IPS-11a (cell line): ENCODE results near the gene FZR1.

Source experiments
- H3K4me3 ChIP-seq: one replicate; pipeline ENCODE4 v1.5.1; 2013; ENCODE audit warnings: low read depth, low read length, control low read depth

FZR1 gene

DNA sequence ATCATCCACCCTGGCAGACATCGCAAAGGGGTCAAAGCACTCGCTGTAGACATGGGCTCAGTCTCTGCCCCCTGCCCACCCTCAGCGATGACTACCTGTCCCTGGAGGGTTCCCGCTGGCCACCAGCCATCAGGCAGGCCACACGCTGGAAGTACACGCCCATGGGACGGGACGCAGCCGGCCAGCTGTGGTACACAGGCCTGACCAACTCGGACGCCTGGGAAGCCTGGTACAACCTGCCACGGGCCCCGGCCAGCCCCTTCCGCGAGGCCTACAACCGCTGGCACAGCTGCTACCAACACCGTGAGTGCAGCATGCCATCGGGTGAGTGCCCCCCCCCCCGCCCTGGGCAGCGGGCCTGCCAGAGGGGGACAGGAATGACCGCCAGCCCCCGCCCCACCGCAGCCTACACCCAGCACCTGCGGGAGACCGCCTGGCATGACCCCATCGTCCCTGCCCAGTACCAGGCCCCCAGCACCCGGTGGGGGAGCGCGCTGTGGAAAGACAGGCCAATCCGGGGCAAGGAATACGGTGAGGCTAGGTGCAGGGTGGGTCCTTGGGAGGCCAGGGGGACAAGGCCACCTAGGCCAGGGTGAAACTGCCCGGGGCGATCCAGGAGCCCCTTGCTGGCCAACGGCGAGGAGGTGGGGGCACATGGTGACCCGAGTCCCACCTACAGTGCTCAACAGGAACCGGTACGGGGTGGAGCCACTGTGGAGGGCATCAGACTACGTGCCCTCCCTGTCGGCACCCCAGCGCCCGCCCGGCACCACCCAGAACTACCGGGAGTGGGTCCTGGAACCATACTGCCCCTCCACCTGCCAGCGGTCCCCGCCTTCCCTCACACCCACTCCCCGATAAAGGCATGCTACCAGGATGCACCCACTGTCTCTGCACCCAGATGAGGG, 37.3 kb downstream of the FZR1 start:
- no peak overlapping the region for H3K4me3 ChIP-seq

DNA sequence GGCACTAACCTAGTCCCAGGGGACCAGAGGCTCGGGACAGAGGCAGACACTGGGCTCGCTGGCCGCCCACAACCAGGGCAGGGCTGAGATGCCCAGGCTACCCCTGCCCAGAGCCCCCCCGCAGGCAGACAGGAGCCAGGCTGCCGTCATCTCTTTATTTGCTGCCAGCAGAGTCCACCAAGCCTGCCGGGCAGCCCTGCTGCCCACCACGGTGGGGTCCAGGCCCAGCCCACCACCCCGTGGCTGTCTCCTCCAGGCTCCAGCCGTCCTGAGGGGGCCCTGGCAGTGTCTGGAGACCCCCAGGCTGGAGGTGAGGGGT, 37.9 kb downstream of the FZR1 start:
- no peak overlapping the region for H3K4me3 ChIP-seq

DNA sequence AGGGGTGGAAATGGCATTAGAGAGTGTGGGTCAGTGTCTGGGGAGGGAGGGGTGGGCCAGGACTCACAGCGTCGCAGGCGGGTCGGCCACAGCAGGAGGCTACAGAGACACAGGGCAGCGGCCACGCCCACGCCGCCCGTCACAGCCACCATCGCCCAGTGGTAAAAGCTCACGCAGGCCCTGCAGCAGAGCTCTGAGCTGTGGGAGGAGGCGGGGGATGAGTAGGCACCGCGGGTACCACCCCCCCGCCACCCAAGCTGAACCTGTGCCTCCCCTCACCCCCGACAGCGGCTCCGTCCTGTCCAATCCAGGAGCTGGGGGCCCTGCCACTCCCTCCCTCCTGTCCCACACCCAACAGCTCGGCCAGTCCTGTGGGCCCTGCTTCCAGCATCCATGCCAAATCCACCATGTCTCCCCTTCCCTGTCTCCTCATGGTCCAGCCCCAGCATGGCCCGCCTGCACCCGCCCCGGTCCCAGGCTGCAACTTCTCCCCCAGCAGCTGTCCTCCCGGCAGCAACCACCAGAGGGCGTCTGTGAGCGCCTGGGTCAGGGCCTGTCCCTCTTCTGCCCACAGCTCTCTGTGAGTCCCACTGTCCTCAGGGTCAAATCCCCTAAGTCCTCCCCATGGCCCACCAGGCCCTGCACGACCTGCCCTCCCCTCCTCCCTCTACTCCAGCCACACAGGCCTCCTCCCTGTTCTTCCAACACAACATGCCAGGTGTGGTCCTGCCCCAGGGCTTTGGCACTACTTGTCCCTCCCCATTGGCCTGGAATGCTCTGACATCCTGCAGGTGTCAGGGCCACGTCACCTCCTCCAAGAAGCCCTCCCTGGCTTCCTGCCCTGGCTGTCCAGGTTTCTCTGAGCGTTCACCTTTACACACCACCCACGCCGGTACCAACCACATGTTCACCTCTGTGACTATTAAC, 38.9 kb downstream of the FZR1 start:
- H3K4me3 ChIP-seq, result no peak overlapping the region

DNA sequence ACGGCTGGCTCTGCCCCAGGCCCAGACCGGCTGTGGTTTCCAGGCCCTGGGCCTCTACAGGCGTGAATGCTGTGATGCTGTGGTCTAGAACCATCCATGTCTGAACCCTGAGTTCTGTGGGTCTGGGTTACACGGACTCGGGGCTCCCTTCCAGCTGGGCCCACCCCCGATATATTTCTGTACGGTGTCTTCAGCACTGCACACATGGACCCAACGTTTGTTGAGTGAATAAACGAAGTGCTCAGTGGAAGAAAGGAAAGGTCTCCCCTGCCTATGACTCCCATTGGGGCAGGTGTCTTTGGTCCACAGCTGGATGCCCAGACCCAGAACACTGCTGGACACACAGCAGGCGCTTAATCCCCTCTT, 39.5 kb downstream of the FZR1 start:
- H3K4me3 ChIP-seq, result no peak overlapping the region

DNA sequence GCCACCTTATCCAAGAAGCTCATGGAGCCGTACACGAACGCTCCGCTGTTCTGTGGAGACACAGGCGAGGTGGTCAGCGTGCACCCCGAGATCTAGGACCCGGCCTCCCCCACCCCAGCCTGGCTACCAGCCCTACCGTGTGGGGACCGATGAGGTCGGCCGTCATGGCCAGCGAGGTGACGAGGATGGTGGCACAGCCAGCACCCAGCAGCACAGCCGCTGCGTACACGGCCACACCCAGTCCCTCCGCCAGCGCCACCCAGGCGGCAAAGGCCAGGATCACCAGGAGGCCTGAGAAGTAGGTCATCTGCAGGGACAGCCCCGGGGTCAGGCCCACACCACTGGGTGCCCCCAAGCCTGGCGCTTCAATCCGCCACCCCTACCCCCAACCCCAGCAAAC, 40.0 kb downstream of the FZR1 start:
- no peak overlapping the region for H3K4me3 ChIP-seq

DNA sequence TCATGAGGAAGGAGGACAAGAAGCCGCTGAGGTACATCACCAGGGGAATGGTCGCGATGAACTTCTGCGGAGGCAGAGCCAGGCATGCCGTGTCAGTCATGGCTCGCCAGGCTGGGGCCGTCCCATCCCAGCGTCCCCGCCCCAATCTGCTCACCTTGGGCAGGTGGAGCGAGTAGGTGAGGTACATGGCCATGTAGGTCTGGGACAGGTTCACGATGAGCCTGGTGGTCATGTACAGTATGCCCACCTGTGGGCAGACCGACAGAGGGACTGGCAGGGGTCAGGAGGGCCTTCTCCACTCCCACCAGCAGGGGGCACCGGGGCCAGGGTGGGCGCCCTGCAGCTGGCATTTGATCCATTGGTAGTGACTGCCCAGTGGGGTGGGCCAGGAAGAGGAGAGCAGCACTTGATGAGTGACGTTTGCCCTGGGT, 41.2 kb downstream of the FZR1 start:
- no peak overlapping the region for H3K4me3 ChIP-seq

DNA sequence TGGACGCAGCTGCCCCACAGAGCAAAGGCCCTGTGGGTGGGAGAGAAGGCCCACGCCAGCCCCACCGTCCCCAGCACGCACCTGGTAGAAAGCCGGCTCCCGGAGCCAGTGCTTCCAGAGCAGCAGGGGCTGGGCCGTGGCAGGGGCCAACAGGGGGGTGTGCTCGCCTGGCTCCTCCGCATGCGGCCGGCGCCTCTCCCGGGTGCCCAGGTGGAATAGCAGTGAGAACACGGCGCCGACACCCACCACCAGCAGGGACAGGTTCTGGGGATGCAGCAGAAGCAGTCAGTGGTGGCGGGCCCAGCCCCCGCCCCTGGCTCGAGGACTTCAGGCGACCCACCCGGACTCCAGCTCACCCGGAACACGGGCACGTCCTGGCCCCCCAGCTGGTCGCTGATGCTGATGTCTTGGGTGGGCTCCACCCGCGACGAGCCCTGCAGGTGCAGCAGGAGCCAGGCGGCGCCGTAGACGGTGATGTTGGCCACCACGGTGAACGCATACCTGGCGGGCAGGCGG, 41.7 kb downstream of the FZR1 start:
- H3K4me3 ChIP-seq, result no peak overlapping the region

DNA sequence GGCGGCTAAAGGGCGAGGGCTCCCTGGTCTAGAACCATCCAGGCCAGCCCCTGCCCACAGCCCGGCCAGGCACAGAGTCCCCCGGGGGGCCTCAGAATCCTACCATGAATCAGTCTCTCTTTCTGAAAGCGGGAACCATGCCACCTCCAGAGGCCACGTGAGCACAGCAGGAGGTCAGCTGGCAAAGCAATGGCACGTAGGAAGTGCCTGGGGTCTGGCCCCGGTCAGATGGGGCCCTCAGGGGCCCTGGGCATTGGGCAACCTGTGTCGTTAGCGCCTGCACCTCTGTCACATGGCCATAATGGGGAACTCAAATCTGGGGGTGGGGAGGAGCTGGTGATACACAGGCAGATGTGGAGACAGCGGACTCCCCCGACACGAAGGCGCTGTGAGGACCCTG, 42.5 kb downstream of the FZR1 start:
- no peak overlapping the region for H3K4me3 ChIP-seq

DNA sequence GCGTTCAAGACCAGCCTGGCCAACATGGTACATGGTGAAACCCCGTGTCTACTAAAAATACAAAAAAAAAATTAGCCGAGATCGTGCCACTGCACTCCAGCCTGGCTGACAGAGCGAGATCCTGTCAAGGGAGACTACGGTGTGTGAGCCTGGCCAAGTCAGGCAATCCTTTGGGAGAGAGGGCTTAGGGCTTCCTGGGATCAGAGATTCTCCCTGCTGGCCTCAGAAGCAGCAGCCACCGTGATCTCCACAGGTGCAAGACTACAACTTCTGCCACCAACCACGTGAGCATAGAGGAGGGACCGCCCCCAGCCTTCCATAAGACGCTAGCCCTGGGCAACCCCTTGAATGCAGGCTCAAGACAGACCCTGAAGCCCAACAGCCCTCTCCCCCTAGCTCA, 43.7 kb downstream of the FZR1 start:
- no peak overlapping the region for H3K4me3 ChIP-seq

DNA sequence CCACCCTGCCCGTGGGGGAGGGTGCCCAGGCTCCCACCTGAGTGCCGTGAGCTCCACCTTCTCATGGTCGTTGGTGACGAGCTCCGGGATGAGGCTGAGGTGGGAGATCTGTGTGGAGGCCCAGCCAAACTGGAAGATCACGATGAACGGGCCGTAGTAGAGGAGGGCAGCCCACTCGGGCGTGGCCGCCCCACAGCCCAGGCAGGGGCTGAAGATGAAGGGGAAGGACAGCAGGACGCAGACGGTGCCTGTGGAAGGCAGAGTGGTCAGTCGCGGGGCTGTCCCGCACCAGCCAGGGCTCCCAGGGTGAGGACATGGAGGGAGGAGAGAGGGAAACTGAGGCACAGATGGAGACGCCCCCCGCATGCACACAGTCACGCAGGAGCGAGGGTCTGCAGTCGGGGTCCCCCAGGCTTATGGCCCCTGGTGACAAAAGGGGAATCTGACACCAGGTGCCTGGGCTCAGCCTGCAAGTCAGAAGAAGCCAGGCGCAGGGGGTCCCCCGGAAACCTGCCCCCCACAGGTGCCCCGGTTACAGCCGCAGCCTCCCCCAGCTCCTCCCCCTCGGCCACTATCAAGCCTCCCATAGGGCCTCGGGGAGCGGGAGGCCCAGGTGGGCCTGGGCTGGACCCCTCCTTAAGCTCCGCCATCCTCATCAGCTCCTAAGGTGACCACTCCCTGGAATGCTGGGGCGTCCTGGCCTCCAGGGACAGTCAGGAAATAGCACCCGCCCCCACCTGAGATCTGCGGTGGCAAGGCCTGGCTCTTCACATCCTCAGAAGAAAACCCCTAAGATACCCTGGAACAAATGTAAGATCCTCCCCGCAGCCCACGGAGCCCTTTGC, 45.1 kb downstream of the FZR1 start:
- no peak overlapping the region for H3K4me3 ChIP-seq

DNA sequence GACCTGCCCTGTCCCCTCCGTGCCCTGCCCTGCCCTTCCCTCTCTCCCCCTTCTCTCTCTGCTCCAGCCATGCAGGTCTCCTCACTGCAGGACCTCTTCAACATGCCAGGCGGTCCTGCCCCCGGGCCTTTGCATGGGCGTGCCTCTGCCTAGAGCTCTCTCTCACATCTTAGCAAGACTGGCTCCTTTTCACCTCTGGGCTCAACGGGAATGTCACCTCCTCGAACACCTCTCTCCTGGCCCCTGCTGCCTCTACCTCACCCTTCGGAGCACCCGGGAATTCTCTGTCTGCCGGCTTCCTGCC, 45.6 kb downstream of the FZR1 start:
- H3K4me3 ChIP-seq, result no peak overlapping the region

DNA sequence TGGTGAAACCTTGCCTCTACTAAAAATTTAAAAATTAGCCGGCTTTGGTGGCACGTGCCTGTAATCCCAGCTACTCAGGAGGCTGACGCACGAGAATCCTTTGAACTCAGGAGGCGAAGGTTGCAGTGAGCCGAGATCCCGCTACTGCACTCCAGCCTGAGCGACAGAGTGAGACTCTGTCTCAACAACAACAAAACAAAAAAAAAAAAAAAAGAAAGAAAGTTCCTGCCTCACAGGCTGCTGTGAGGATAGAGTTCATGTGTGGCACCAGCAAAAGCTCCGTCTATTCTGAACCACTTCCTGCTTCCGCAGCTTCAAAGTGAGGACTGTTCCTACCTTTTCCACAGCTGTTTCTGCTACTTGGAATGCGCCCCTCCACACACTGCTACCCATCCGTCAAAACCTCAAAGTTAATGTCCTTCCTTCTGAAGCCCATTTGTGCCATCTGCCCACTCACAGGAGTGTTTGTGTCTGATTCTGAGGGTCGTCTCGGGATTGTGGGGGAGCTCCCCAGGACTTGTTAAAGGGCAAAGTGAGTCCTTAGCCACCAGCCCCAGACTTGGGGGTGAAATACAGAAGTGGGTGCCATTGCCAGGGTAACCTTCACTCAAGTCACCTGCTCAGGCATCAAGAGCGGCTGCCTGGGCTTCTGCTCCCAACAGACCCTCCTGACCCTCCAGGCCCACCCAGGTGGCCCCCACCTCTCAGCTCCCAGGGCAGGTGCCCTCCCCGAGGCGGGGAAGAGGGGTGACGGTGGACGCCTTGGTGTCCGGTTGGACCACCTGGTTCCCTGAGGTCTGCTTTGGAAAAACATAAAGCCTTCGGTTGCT, 48.4 kb downstream of the FZR1 start:
- no peak overlapping the region for H3K4me3 ChIP-seq

DNA sequence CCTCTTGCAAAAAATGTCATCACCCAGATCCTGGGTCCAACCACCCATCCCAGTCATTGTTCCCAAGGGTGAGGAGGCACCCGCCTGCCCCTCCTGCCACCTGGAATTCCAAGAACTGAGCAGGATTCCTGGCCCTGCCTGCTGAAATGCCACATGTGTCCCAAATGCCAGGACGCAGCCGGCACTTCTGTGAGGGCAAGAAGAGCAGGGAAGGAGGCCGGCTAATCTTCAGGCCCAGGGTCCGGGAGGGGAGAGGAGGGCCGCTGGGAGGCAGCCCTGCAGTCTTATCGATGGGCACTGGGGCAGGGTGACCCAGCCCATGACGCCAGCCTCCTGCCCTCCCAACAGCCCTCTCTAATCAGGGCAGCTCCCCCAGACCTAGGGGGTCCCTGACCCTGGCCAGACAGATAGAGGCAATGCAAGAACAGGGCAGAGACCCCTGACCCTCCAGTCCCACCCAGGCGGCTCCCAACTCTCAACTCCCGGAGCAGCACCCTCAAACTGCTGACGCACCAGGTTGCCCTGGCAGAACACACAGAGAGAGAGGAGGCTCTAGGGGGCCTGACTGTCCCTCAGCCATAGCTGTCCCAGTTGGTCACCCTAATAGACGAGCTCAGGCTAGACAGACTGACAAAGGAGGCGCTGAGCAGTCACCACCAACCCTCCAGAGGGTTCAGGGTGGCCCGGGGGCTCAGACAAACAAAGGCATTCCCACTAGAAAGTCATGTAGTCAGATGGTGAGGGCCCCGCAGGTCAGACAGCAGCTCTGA, 49.7 kb downstream of the FZR1 start:
- H3K4me3 ChIP-seq, result no peak overlapping the region

DNA sequence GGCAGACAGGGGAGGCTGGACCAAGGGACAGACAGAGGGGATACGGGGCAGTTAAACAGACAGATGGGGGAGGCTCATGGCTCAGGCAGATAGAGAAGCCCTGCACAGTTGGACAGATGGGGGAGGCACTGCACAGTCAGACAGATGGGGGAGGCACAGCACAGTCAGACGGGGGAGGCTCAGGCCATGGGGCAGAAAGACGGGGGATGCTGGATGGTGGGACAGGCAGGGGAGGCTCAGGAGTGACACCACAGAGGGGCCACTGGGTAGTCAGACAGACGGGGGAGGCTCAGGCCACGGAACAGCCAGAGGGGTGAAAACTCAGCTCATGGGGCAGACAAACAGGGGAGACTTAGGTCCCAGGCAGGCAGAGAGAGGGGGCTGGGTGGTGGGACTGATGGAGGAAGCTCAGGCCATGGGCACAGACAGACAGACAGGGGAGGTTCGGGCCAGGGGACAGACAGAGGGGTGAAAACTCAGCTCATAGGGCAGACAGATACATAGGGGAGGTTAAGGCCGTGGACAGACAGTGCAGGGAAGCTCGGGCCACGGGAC, 50.4 kb downstream of the FZR1 start:
- peak overlapping the region; percentile 81 for H3K4me3 ChIP-seq

DNA sequence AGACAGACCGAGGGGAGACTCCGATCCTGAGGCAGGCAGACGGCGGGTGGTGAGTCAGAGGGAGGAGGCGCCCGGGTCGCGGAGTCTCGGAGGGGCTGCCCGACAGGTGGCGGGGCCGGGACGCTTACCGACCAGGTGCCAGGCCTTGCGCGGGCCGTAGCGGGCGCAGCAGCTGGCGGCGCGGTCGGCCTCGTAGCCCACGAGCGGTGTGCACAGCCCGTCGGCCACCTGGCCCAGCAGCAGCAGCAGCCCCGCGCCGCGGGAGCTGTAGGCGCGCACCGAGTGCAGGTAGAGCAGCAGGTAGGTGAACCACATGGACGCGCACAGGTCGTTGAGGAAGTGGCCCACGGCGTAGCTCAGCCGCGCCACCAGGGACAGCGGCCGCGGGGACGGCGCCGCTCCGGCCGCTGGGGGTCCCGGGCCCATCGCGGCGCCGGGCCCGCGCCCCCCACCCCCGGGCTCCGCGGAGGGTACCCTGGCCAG, 50.9 kb downstream of the FZR1 start:
- peak overlapping the region; percentile 81 for H3K4me3 ChIP-seq

DNA sequence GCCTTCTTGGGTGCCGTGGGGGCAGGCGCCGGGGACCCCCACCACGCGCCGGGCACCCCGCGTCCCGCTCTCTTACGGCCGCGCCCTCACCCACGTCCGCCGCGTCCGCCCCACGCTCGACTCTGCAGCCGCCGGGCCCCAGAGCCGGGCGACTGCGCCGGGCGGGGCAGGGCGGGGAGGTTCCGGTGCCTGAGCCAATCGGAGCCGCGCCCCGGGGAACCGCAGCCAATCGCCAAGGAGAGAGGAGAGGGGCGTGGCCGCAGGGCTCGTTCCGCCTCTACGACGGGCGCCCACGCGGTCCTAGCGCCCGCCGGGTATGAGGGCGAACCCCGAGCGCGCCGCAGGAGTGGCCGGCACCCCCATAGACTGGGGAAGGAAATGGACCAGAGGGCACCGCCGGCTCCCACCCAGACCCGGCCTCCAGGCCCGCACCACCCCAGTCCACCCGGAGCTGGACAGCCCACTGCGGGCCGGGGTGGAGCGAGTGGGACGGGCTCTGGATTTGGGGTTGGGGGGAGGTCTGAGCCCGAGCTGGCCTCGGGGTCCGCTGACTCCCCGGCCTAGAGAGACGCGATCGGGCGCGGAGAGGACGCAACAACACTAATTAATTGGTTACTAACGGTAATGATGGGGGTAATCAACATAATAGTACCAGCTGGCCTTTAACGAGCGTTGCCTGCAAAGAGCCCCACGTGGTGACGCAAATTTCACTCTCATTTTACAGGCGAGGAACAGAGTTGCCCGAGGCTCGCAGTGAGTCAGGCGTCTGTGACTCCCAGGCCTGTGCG, 51.5 kb downstream of the FZR1 start, which contains the start of gene MFSD12:
MFSD12 (minus strand) TSS at position 126 of the 788 bp plus-strand sequence. CDS start 183 bp downstream, outside the sequence.
- H3K4me3 ChIP-seq, result peak within 1 kb of the TSS; percentile 81

DNA sequence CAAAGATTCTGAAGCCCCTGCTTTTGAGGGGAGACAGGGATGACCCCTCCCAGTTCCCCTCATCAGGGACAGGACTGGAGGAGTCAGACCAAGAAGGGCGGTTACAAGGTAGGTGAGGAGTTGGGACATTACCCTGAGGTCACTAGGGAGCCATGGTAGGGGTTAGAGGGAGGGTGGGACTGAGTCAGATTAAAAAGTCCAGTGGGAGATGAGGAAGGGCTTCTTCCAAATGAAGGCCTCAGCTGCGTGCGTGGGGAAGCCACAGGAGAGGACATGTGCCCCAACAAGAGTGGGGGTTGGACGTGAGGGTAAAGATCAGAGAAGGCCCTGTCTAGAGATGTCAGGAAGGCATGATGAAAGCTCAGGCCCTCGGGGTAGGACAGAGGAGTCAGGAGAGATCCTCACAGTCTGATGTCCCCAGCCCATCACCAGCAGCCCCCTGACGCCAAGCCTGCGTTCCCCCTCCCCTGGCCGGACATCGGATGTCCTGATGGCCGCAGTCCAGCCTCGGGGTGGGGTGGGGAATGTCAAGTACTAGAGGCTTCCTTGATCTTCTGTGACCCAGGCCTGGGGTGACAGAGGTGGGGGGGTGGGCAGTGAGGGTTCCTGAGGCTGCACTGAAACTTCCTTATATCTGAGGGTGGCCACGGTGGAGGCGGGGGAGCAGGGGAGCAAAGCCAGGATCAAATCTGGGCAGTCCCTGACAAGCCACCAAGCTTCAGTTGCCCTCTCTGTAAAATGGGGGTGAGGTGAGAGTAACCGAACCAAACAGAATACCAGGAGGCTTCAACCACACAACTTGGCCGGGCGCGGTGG, 57.8 kb downstream of the FZR1 start:
- no peak overlapping the region for H3K4me3 ChIP-seq
